Measurements from ENCODE around the gene CELSR1.

DNA sequence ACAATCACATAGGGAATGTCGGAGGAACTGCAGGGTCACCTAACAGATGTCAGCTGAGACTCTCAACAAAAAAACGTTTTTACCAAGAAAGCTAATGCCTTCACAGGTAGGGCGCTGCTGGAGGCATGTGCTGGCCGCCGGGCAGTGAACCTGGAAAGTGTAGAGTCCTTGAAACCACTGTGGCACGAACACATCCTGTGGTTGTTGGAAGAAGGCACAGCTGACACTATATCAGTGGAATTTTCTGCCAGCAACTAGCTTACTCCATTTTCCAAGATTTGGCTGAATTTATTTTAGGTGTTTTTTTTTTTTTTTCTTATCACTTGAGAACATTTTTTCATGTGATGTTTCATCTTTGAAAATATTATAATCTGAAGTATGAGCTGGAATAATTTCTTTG, 187.7 kb downstream of the CELSR1 start:
- TF ChIP-seq POLR2A (IDR thresholded peaks at IDR 0.05; ENCODE audit: low read length) (no peak), GATA1 (IDR thresholded peaks at IDR 0.05; ENCODE audit: low read depth, low read length) (no peak)

Data from erythroblast (primary cell).